AG09319 (cell line): ENCODE data around the gene SLC45A1.

Source experiments
- DNase-seq: peaks from one replicate; pipeline ENCODE4 v3.0.0-alpha.2; 2010; ENCODE audit warnings: low read depth; ENCODE audit errors: extremely low read depth
- CTCF ChIP-seq: IDR thresholded peaks from 2 replicates; pipeline ENCODE4 v1.5.1; 2011; ENCODE audit warnings: low read depth, mild to moderate bottlenecking, inconsistent platforms, low read length, moderate library complexity

SLC45A1 gene

GRCh38 chr1:8323706-8324105 is 5.8 kb downstream of the SLC45A1 start:
- no peak for DNase-seq
- no peak for TF ChIP-seq CTCF

- TF ChIP-seq CTCF = no peak
- no peak for DNase-seq
Measured at GRCh38 chr1:8324176-8324810, 6.4 kb downstream of the SLC45A1 start.

- no peak for DNase-seq
- TF ChIP-seq CTCF = no peak
Measured at GRCh38 chr1:8325771-8326170, 7.9 kb downstream of the SLC45A1 start.

DNA sequence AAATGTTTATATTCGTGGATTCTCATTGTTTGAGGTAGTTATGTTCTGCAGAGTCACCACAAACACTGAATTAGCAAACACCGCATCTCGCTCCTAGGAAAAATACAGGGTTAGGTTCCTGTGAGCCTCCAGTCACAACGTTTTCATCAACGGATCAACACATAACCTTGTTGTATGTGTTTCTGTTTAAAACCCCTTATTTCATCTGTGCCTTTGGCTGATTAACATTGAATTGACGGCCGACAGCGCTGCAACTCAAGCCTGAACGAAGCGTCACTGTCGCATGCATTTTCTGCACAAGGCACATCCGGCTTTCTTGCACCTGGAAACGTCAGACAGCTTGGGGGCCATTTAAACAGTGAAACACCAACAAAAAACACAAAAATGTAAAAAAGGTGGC is 8.4 kb downstream of the SLC45A1 start:
- no peak for TF ChIP-seq CTCF
- no peak for DNase-seq

- TF ChIP-seq CTCF = no peak
- no peak for DNase-seq
Measured at GRCh38 chr1:8328271-8328670, 10.4 kb downstream of the SLC45A1 start.

DNA sequence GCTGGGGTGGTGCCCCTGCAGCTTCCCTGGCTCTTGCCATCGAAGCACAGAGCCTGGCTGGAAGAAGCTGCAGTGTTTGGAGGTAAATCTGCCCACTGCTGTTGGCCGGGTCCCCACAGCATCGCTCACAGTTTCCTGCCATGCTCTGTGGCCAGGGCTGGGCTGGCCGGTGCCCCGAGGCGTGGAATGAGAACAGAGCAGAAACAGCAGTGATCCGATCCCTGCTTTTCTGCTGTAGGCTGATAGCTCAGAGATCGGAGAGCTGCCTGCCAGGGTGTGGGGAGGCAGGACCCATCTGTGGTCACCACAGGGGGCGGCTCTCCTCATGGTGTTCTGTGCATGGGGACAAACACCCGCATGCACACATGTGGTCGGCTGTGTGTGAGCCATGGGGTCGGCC is 11.5 kb downstream of the SLC45A1 start:
- no peak for DNase-seq
- TF ChIP-seq CTCF = no peak

DNA sequence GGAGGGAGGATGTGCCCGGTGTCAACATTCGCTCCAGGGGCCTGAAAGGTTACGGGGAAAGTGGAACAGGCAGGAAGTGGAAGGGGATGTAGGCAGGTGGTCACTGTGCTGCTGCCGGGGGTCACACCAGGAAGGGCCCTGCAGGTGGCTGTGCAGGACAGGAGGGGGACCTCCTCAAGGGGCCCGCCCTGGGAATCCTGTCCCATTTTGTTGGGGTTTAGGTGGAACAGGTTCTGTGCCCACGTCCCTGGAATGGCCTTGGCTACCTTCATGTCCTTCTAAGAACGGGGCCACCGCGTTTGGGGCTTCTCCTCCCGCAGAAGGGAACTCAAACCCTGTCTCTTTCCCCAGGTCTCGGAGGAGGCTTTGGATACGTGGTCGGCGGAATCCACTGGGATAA is 11.9 kb downstream of the SLC45A1 start:
- DNase-seq = no peak
- TF ChIP-seq CTCF = no peak
